HL-60 (cell line): ENCODE measurements around the gene ATP5PB.

Experiments used
- DNase-seq, 2 experiments: peaks; one replicate each; pipeline ENCODE4 v3.0.0-alpha.2; 2010 to 2020; ENCODE audit warnings: low read depth in 1 of 2, low spot score in 1 of 2
- H3K27ac ChIP-seq: fragments of 250-450 bp; sonication (Bioruptor Pico); replicated peaks from 2 replicates; pipeline ENCODE4 v1.5.1; 2020; ENCODE audit warnings: mild to moderate bottlenecking, moderate library complexity
- H3K27me3 ChIP-seq: fragments of 250-450 bp; sonication (Bioruptor Pico); 2 replicates; pipeline ENCODE4 v1.5.1; 2021; ENCODE audit warnings: mild to moderate bottlenecking, moderate library complexity; ENCODE audit not compliant: insufficient read depth, poor library complexity, severe bottlenecking
- H3K4me3 ChIP-seq: replicated peaks from 2 replicates; pipeline ENCODE4 v1.5.1; 2011; ENCODE audit warnings: mild to moderate bottlenecking, control low read depth, low read length; ENCODE audit not compliant: insufficient read depth
- GABPA ChIP-seq: IDR thresholded peaks from 2 replicates; pipeline ENCODE4 v1.6.1; 2012; ENCODE audit warnings: low read depth
- POLR2AphosphoS5 ChIP-seq: IDR thresholded peaks from 2 replicates; pipeline ENCODE4 v1.6.1; 2012; ENCODE audit warnings: low read depth
- SPI1 ChIP-seq: IDR thresholded peaks from 2 replicates; pipeline ENCODE4 v1.6.1; 2012; ENCODE audit warnings: low read depth, mild to moderate bottlenecking, borderline replicate concordance
- TF ChIP-seq, protein P1 (sequence below): IDR thresholded peaks from 2 replicates; pipeline ENCODE4 v1.6.1; 2012; ENCODE audit warnings: low read depth; ENCODE audit not compliant: insufficient replicate concordance
- TF ChIP-seq, protein P2 (sequence below): IDR thresholded peaks from one replicate; pipeline ENCODE4 v1.5.1; 2011; ENCODE audit warnings: low read length, control low read depth, inconsistent platforms; ENCODE audit not compliant: insufficient read depth

ATP5PB gene

DNA sequence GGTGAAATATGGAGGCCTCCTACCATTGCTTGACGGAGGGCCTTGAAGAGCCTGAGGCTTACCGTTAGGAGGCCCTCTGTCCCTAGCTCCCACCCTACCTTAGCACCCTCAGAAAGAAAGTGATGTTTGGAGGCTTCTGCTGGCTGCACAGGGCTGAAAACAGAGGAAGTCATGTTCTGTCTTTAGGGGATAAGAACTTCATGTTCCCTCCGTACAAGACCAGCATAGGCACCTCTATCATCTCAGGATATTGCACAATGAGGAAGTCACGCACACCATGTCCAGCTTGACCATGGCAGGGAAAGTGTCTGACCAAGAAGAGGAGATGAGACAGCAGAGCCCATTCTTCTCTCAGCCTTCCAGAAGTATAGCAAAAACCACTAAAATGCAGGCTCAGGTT lies 40.3 kb downstream of the ATP5PB start:
- DNase-seq: peak; percentile 75 to 82
- H3K27me3 ChIP-seq: no peaks in the 10 kb centered on the region
- H3K4me3 ChIP-seq: no peak overlapping the region
- peak overlapping the region; percentile 85 for H3K27ac ChIP-seq
- TF ChIP-seq, protein P1, sequence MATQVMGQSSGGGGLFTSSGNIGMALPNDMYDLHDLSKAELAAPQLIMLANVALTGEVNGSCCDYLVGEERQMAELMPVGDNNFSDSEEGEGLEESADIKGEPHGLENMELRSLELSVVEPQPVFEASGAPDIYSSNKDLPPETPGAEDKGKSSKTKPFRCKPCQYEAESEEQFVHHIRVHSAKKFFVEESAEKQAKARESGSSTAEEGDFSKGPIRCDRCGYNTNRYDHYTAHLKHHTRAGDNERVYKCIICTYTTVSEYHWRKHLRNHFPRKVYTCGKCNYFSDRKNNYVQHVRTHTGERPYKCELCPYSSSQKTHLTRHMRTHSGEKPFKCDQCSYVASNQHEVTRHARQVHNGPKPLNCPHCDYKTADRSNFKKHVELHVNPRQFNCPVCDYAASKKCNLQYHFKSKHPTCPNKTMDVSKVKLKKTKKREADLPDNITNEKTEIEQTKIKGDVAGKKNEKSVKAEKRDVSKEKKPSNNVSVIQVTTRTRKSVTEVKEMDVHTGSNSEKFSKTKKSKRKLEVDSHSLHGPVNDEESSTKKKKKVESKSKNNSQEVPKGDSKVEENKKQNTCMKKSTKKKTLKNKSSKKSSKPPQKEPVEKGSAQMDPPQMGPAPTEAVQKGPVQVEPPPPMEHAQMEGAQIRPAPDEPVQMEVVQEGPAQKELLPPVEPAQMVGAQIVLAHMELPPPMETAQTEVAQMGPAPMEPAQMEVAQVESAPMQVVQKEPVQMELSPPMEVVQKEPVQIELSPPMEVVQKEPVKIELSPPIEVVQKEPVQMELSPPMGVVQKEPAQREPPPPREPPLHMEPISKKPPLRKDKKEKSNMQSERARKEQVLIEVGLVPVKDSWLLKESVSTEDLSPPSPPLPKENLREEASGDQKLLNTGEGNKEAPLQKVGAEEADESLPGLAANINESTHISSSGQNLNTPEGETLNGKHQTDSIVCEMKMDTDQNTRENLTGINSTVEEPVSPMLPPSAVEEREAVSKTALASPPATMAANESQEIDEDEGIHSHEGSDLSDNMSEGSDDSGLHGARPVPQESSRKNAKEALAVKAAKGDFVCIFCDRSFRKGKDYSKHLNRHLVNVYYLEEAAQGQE: no peak
- TF ChIP-seq POLR2AphosphoS5 (0 out of 2 replicates have a peak, but pooled peaks have one; percentile 36), SPI1 (peak; percentile 71; the same call in 1 of the 2 replicates)
- TF ChIP-seq, protein P2, sequence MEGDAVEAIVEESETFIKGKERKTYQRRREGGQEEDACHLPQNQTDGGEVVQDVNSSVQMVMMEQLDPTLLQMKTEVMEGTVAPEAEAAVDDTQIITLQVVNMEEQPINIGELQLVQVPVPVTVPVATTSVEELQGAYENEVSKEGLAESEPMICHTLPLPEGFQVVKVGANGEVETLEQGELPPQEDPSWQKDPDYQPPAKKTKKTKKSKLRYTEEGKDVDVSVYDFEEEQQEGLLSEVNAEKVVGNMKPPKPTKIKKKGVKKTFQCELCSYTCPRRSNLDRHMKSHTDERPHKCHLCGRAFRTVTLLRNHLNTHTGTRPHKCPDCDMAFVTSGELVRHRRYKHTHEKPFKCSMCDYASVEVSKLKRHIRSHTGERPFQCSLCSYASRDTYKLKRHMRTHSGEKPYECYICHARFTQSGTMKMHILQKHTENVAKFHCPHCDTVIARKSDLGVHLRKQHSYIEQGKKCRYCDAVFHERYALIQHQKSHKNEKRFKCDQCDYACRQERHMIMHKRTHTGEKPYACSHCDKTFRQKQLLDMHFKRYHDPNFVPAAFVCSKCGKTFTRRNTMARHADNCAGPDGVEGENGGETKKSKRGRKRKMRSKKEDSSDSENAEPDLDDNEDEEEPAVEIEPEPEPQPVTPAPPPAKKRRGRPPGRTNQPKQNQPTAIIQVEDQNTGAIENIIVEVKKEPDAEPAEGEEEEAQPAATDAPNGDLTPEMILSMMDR: no peak

DNA sequence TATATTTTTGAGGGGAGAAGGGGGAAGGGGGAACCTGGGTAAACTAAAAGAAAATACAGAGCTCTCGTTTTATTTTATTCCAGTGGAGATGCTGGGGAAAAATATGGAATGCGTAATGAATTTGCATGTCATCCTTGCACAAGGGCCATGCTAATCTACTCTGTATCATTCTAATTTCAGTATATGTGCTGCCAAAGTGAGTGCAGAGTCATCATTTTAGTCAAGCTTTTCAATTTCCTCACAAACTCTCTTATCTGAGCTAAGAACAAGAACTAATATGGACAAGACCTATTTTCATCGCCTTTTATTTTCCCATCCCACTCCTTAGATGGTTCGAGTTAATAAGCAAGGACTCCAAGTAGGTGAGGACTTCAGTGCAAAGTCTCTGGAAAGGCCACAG lies 41.0 kb downstream of the ATP5PB start:
- H3K27ac ChIP-seq: peak overlapping the region; percentile 85
- TF ChIP-seq GABPA (no peak), SPI1 (no peak), POLR2AphosphoS5 (no peak)
- TF ChIP-seq, protein P1: no peak
- TF ChIP-seq, protein P2: no peak

DNA sequence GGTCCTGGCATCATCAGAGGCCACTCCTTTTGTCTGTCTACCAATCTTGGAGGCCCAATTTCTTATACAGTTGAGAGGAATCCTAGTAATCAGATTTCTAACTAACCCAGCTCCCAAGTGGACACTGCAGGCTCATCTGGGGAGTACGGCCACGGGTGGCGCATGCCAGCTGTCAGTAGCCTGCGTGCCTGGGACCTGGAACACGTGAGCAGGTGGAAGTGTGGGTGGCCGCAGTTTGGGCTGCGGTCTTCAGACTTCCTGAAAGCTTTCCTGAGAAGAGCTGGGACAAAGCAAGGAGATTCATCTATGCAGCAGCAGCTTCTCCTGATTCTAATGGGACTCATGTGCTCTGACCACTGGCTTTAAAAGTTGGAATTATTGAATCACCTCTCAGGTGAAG lies 41.8 kb downstream of the ATP5PB start:
- H3K27ac ChIP-seq: peak overlapping the region; percentile 85
- peak in 1 of 2 experiments; percentile 79 for DNase-seq
- no peak overlapping the region for H3K4me3 ChIP-seq
- H3K27me3 ChIP-seq: no peaks in the 10 kb centered on the region
- TF ChIP-seq SPI1 (peak; percentile 58; the same call in 1 of the 2 replicates), GABPA (no peak), POLR2AphosphoS5 (peak; percentile 78)
- TF ChIP-seq, protein P1: no peak
- TF ChIP-seq, protein P2: no peak

More for the DNA sequence above, 41.0 kb downstream of the ATP5PB start:
- H3K4me3 ChIP-seq: no peak overlapping the region
- no peak for DNase-seq
- no peaks in the 10 kb centered on the region for H3K27me3 ChIP-seq
